Inferior parietal cortex (tissue), 1 donor: ENCODE measurements around the gene TMPRSS4.

Source experiments
- DNase-seq: peaks from one replicate; pipeline ENCODE4 v3.0.0-alpha.2; 2016; ENCODE audit errors: extremely low spot score

Gene TMPRSS4

GRCh38 chr11:118135051-118135795 lies 58.3 kb downstream of the TMPRSS4 start:
- no peak for DNase-seq

- no peak for DNase-seq
Observed at GRCh38 chr11:118135796-118136165, 58.9 kb downstream of the TMPRSS4 start.

GRCh38 chr11:118136341-118136740 lies 59.5 kb downstream of the TMPRSS4 start:
- no peak for DNase-seq

- DNase-seq, result no peak
Observed at GRCh38 chr11:118136801-118137200, 59.9 kb downstream of the TMPRSS4 start.

- no peak for DNase-seq
Observed at GRCh38 chr11:118138839-118139420, 62.1 kb downstream of the TMPRSS4 start.

GRCh38 chr11:118139578-118139977 lies 62.7 kb downstream of the TMPRSS4 start:
- no peak for DNase-seq

GRCh38 chr11:118142081-118142480 lies 65.2 kb downstream of the TMPRSS4 start:
- DNase-seq, result no peak

- no peak for DNase-seq
Observed at GRCh38 chr11:118142809-118143208, 65.9 kb downstream of the TMPRSS4 start.

GRCh38 chr11:118143661-118144185 lies 66.8 kb downstream of the TMPRSS4 start:
- DNase-seq, result no peak

GRCh38 chr11:118144301-118145268 lies 67.7 kb downstream of the TMPRSS4 start:
- peak; percentile 22 for DNase-seq

- DNase-seq, result peak; percentile 89
Observed at GRCh38 chr11:118145285-118146227, 68.7 kb downstream of the TMPRSS4 start.

- DNase-seq, result no peak
Observed at GRCh38 chr11:118146554-118146953, 69.7 kb downstream of the TMPRSS4 start.

GRCh38 chr11:118147502-118147901 lies 70.6 kb downstream of the TMPRSS4 start:
- DNase-seq, result no peak

- DNase-seq, result no peak
Observed at GRCh38 chr11:118148240-118148639, 71.4 kb downstream of the TMPRSS4 start.

- no peak for DNase-seq
Observed at GRCh38 chr11:118148856-118149255, 72.0 kb downstream of the TMPRSS4 start.

GRCh38 chr11:118149493-118149892 lies 72.6 kb downstream of the TMPRSS4 start:
- no peak for DNase-seq

- DNase-seq, result no peak
Observed at GRCh38 chr11:118151431-118151830, 74.6 kb downstream of the TMPRSS4 start.

GRCh38 chr11:118152020-118152551 lies 75.2 kb downstream of the TMPRSS4 start:
- DNase-seq, result no peak

- peak; percentile 34 for DNase-seq
Observed at GRCh38 chr11:118152552-118153471, 75.9 kb downstream of the TMPRSS4 start, which contains the start of gene SCN4B. Gene SCN4B (minus strand): TSS chr11:118152823. CDS start chr11:118152673, 150 bp downstream.
